Endothelial cell (in vitro differentiated cells): ENCODE measurements around the gene PRAMEF14. TPM values are rescaled to one million over a fixed set of nuclear protein-coding genes. Genes with fewer than 3 reads are reported as not detected.

Source experiments
- total RNA-seq: library from RNA; stranded (reverse); fragmentation: NEBNext Ultra II Directional; extraction: Animal tissue kit (Norgen Biotek cat#: 25700); gene quantifications from one replicate; pipeline ENCODE4 v1.2.1, GENCODE V29; 2021; ENCODE audit not compliant: unreplicated experiment

PRAMEF14 gene
- total RNA-seq, 1 donor from 2014 or later = not detected

Other genes with a start within 250 kb of the PRAMEF14 start
- not detected for gene HNRNPCL2, start 230.3 kb downstream of the PRAMEF14 start, total RNA-seq
- not detected for gene PRAMEF26, start 191.1 kb downstream of the PRAMEF14 start, total RNA-seq
- gene HNRNPCL4, start 181.5 kb downstream of the PRAMEF14 start, total RNA-seq = not detected
- not detected for gene PRAMEF9, start 175.3 kb downstream of the PRAMEF14 start, total RNA-seq
- not detected for gene PRAMEF13, start 145.7 kb downstream of the PRAMEF14 start, total RNA-seq
- gene PRAMEF18, start 121.0 kb downstream of the PRAMEF14 start, total RNA-seq = not detected
- gene PRAMEF5, start 92.9 kb downstream of the PRAMEF14 start, total RNA-seq = not detected
- gene PRAMEF8, start 62.0 kb downstream of the PRAMEF14 start, total RNA-seq = not detected
- gene PRAMEF33, start 43.6 kb downstream of the PRAMEF14 start, total RNA-seq = not detected
- gene PRAMEF15, start 31.6 kb downstream of the PRAMEF14 start, total RNA-seq = not detected
- gene PRAMEF19, start 24.8 kb upstream of the PRAMEF14 start, total RNA-seq = not detected
- gene PRAMEF17, start 42.5 kb upstream of the PRAMEF14 start, total RNA-seq = not detected
- gene PRAMEF20, start 63.3 kb upstream of the PRAMEF14 start, total RNA-seq = not detected
- gene LRRC38, start 166.9 kb upstream of the PRAMEF14 start, total RNA-seq = not detected
- 4.3 TPM for gene PDPN, start 236.7 kb upstream of the PRAMEF14 start, total RNA-seq